OCI-LY3 (cell line): ENCODE data around the gene ANAPC4.

Source experiments
- EZH2phosphoT487 ChIP-seq: fragments of 200-600 bp; shearing (Covaris generic); IDR thresholded peaks from 2 replicates; pipeline ENCODE4 v1.6.1; 2018; ENCODE audit warnings: antibody characterized with exemption, mixed run types, low read depth
- TF ChIP-seq, protein P1 (sequence below): fragments of 200-600, 300-600 bp; sonication (generic); IDR thresholded peaks from 2 replicates; pipeline ENCODE4 v1.5.1; 2014; ENCODE audit warnings: antibody characterized with exemption, low read length, low read depth

- TF ChIP-seq, protein P1, sequence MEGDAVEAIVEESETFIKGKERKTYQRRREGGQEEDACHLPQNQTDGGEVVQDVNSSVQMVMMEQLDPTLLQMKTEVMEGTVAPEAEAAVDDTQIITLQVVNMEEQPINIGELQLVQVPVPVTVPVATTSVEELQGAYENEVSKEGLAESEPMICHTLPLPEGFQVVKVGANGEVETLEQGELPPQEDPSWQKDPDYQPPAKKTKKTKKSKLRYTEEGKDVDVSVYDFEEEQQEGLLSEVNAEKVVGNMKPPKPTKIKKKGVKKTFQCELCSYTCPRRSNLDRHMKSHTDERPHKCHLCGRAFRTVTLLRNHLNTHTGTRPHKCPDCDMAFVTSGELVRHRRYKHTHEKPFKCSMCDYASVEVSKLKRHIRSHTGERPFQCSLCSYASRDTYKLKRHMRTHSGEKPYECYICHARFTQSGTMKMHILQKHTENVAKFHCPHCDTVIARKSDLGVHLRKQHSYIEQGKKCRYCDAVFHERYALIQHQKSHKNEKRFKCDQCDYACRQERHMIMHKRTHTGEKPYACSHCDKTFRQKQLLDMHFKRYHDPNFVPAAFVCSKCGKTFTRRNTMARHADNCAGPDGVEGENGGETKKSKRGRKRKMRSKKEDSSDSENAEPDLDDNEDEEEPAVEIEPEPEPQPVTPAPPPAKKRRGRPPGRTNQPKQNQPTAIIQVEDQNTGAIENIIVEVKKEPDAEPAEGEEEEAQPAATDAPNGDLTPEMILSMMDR: no peak
- no peak for TF ChIP-seq EZH2phosphoT487
Measured at GRCh38 chr4:25413261-25413660, 36.2 kb downstream of the ANAPC4 start.
